Cardiac fibroblast (primary cell): Measurements from ENCODE around the gene USP53.

Experiments used
- DNase-seq, 2 donors: peaks; one replicate each; pipeline versions ENCODE4 v3.0.0 to v3.0.0-alpha.2; 2010; ENCODE audit warnings: low read depth in 2 of 2
- H3K4me3 ChIP-seq, 2 donors: replicated peaks in 1 of 2; 1 replicate in 1 of 2; 2 replicates in 1 of 2; pipeline ENCODE4 v1.5.1; 2011; ENCODE audit warnings: low read depth in 2 of 2, low read length in 2 of 2, mild to moderate bottlenecking in 2 of 2, moderate library complexity in 1 of 2
- CTCF ChIP-seq: IDR thresholded peaks from one replicate; pipeline ENCODE4 v1.5.1; 2011; ENCODE audit warnings: low read depth, mild to moderate bottlenecking, low read length, inconsistent platforms

USP53 gene

GRCh38 chr4:119207051-119207450, 5.5 kb upstream of the USP53 start:
- peak; percentile 51 to 82 for DNase-seq
- TF ChIP-seq CTCF: no peak
- no peak overlapping the region for H3K4me3 ChIP-seq

GRCh38 chr4:119209077-119209476, 3.4 kb upstream of the USP53 start:
- no peak for TF ChIP-seq CTCF

GRCh38 chr4:119209586-119209985, 2.9 kb upstream of the USP53 start:
- DNase-seq: no peak
- H3K4me3 ChIP-seq: no peak overlapping the region
- no peak for TF ChIP-seq CTCF

More at GRCh38 chr4:119209077-119209476, 3.4 kb upstream of the USP53 start:
- DNase-seq: peak; percentile 85 to 98
- no peak overlapping the region for H3K4me3 ChIP-seq

DNA sequence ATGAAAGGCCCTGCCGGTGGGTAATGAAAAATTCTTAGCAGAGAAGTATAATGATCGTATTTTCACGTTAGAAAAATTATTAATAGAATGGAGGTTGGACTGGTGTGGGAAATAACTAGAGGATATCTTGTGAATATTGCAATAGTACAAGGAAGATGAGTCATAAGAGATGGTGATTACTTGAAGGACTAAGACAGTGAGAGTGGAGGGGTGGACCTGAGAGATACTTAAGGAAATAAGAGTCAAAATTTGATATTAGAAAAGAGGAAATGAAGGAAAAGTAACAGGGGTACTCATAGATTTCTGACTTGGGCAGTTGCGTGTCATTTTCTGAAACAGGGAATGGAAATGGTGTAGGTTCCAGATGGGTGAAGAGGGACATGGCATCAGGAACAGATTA, 1.7 kb upstream of the USP53 start:
- DNase-seq: peak; percentile 48 to 69
- no peak for TF ChIP-seq CTCF
- no peak overlapping the region for H3K4me3 ChIP-seq

DNA sequence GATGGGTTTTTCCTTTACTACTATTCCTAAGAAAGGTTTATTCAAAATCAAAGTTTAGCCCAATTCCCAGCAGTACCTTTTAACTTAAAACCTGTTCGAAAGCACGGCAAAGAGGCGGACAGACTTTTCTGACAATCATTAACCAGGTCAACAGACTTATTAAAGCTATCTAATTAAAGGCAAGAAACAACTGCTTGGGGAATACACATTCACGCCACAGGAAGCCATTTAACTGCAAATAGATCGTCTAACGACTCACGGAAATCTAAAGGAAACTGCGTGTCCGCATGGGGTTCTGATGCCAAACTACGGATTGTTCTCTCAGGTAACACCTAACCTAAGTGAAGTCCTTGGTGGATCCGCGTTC, 663 bp upstream of the USP53 start:
- no peak for DNase-seq
- peak overlapping the region; percentile 88 to 93 for H3K4me3 ChIP-seq
- TF ChIP-seq CTCF: no peak

- peak overlapping the region; percentile 88 to 93 for H3K4me3 ChIP-seq
- TF ChIP-seq CTCF: peak; percentile 42
- peak; percentile 94 to 96 for DNase-seq
Observed at GRCh38 chr4:119212964-119213606, 572 bp downstream of the USP53 start.

DNA sequence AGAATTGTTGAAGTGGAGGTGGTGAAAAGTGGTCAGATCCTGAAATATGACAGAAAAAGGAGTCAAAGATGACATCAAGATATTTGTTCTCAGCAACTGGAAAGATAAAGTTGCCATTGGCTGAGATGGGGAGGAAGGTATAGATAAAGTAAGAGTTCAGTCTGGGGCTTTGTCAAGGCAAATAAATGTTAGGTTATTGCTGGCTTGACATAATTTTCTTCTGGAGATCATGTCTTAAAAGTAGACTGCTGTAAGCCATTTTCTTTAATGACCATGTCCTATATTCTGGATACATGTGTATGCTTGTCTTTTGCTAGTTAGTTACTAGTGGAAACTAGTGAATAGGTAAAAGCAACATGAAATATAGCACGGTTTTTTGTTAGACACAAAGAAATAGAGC, 5.6 kb downstream of the USP53 start:
- no peak for TF ChIP-seq CTCF
- no peak overlapping the region for H3K4me3 ChIP-seq
- no peak for DNase-seq
